Measurements from ENCODE around the gene TNFRSF13B.

DNA sequence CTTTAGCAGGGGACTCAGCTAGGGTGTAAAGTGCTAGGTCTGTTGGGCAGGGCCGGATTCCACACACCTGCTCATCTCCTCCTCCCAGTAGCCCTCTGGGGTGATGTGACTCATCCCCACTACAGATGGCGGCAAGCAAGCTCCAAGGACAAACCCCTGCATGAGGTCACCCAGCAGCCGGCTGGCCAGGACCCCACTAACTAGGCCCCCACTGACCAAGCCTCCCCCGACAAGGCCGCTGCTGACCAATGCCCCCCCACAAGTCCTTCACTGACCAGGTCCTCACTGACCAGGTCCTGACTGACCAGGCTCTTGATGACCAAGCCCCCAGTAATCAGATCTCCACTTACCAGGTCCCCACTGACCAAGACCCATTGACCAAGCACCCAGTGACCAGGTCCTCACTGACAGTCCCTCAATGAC lies 36.7 kb downstream of the TNFRSF13B start:
- TF ChIP-seq TEAD4 (IDR thresholded peaks at IDR 0.05), result no peak
- TF ChIP-seq FOXM1 (IDR thresholded peaks at IDR 0.05; ENCODE audit: borderline replicate concordance, low read depth), result no peak
- TF ChIP-seq CREB1 (IDR thresholded peaks at IDR 0.05; ENCODE audit: low read depth), result no peak
- TF ChIP-seq RAD21 (IDR thresholded peaks at IDR 0.05; ENCODE audit: low read depth), result no peak
- TF ChIP-seq TCF12 (IDR thresholded peaks at IDR 0.05; ENCODE audit: low read depth), result no peak
- no peak for TF ChIP-seq REST (IDR thresholded peaks at IDR 0.05; ENCODE audit: low read depth)
- no peak for TF ChIP-seq EP300 (IDR thresholded peaks at IDR 0.05; ENCODE audit: borderline replicate concordance)
- no peak for TF ChIP-seq TAF1 (IDR thresholded peaks at IDR 0.05; ENCODE audit: low read depth)
- TF ChIP-seq, protein P1, sequence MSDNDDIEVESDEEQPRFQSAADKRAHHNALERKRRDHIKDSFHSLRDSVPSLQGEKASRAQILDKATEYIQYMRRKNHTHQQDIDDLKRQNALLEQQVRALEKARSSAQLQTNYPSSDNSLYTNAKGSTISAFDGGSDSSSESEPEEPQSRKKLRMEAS (IDR thresholded peaks at IDR 0.05), result no peak
- TF ChIP-seq CEBPB (IDR thresholded peaks at IDR 0.05), result no peak

All from Ishikawa (cell line).